Hematopoietic multipotent progenitor cell treated with erythropoietin and hydrocortisone succinate and interleukin-3 and kit ligand, for 4 days (in vitro differentiated cells): ENCODE data around the gene WNT3A.
"Not testable (repeated sequence)": the region's sequence is repeated elsewhere in the genome, so short reads cannot be mapped to it uniquely, and the experiment has no call there.

Source experiments
- DNase-seq: peaks from one replicate; pipeline ENCODE4 v3.0.0-alpha.2; 2015

The WNT3A gene

DNA sequence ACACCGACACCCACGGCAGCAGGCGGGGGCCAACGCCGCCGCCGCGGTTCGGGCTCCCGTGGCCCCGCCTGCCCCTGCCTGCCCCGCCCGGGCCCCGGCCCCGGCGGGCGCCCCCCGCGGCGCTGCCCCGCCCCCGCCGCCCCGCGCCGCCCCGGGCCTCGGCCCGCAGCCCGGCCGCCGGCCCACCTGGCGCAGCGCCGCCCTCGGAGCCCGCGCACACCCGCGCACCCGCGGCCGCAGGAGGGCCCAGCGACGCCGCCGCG, at the start of gene WNT3A:
Gene WNT3A, plus strand, starts transcription at position 213 of the 263 bp plus-strand sequence. CDS start 131 bp downstream, outside the sequence.
- DNase-seq = no peak

DNA sequence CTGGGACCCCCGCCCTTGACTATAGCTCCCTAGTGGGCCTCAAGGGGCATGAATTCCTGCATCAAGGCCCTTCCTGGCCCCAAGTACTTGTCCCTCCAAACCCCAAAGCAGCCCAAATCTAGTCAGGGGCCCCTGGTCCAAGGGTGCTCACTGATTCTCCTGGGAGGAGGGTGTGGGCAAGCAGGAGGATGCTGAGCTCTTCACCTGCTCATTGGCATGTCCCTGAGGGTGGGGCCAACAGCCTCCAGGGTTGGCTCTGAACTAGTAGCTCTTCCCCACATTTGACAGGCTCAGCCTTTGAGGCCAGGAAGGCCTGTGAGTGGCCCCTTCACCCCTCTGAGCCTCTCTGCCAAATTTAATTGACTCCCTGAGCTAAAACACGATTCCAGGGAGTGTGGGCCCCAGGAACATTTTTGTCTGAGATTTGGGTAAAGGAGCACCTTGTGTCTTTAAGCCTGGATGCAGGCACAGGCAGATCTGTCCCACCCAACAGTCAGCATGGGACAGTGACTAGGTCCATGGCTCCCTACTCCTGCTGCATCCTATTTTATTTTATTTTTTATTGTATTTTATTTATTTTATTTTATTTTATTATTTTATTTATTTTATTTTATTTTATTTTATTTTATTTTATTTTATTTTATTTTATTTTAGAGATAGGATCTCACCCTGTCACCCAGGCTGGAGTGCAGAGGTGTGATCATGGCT, 48.0 kb upstream of the WNT3A start:
- DNase-seq = no peak

GRCh38 chr1:227959325-227959860, 47.4 kb upstream of the WNT3A start:
- DNase-seq = no peak

DNA sequence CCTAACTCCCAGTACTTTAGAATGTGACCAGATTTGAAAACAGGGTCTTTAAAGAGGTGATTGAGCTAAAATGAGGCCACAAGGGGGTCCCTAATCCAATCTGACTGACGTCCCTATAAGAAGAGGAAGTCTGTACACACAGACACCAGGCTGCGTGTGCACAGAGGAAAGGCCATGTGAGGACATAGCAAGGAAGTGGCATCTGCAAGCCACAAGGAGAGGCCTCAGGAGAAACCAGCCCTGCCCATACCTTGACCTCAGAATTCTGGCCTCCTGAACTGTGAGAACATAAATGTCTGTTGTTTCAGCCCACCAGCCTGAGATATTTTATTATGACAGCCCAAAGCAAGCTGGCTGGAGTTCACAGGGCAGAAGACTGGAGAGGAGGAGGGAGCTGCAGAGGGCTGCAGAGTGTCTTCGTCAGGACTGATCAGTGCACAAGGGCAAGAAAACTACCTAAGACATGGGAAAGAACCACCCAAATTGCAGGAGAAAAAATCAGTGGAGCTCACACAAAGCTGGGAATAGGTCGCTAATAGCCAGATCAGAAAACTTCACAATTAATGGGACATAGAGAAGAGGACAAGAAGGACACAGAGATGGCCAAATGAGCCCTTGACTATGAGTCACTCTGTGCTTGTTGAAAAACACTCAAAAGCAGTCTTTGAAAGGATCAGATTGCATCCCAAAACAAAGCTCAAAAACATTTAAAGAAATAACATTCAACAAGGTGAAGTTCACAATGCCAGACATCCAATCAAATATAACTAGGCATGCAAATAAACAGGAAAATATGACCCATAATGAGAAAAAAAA, 44.9 kb upstream of the WNT3A start:
- peak; percentile 79 for DNase-seq

DNA sequence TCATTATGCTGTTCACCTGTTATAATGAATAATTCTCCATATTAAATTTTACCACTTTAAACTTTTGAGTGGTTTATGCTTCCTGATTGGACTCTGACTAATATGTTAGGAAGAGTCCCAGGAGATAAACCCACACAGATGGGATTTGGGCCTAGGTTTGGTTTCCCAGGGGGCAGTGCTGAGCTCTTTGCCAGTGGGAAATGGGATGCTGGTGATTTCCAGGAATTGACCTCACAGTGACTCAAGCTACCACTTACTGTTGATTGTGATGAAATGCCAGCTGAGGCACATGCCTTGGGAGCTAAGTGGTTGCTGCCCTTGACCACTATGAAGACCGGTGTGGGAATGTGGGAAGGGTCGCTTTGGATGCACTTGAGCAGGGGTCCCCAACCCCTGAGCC, 40.1 kb upstream of the WNT3A start:
- DNase-seq = not testable (repeated sequence)

DNA sequence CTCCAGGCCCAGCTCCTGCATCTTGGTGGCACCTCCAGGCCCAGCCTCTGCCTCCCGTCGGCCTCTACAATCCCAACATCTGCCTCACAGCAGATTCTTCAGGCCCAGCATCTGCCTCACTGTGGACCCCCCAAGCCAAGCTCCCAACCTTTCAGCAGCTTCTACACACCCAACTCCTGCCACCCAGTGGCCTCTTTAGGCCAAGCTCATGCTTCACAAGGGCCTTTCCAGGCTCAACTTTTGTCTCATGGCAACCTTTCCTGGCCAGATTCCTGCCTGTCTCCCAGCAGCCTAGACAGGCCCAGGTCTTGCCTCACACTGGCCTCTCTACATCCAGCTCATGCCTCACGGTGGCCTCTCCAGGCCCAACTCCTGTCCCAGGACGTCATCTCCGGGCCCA, 39.0 kb upstream of the WNT3A start:
- DNase-seq = not testable (repeated sequence)

DNA sequence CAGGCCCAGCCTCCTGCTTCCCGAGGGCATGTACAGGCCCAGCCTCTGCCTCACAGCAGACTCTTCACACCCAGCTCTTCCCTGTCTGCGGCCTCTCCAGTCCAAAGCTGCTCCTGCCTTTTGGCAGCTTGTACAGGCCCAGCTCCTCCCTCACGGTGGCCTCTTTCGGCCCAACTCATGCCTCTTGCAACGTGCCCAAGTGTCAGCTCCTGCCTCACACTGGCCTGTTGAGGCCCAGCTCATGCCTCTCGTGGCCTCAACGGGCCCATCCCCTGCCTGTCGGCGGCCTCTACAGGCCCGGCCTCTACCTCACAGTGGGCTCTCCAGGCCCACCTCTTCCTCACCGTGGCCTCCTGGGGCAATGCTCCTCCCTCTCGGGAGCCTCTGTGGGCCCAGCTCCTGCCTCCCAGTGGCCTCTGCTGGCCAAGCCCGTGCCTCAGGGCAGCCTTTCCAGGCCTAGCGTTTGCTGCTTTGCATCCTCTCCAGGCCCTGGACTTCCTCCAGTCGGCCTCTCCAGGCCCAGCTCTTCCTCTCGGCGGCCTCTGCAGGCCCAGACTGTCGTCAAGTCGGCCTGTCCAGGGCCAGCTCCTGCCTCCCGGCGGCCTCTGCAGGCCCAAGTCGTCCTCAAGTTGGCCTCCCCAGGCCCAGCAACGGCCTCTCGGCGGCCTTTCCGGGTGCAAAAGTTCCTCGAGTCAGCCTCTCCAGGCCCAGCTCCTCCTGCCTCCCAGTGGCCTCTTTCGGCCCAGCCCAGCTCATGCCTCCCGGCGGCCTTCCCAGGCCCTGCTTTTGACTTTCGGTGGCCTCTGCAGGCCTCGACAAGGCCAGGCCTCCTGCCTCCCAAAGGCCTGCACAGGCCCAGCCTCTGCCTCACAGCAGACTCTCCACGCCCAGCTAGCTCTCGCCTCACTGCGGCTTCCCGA, 36.5 kb upstream of the WNT3A start:
- not testable (repeated sequence) for DNase-seq

DNA sequence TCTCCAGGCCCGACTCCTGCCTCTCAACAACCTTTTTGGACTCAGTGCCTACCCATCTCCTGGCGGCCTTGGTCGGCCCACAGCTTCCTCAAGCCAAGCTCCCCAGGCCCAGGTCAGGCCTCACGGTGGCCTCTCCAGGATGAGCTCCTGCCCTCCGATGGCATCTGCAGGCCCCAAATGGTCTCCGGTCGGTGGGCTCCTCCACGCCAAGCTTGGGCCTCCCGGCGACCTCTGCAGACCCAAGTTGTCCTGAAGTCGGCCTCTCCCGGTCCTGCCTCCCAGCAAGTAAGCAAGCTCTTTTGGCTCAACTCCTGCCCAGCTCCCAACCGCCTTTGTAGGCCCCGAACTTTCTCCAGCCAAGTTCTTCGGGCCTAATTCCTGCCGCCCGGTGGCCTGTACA, 35.6 kb upstream of the WNT3A start:
- DNase-seq = not testable (repeated sequence)

GRCh38 chr1:227971643-227972282, 35.0 kb upstream of the WNT3A start:
- DNase-seq = not testable (repeated sequence)

- DNase-seq = not testable (repeated sequence)
Measured at GRCh38 chr1:227972283-227972679, 34.5 kb upstream of the WNT3A start.

GRCh38 chr1:227972843-227973374, 33.9 kb upstream of the WNT3A start:
- DNase-seq = peak; percentile 40

GRCh38 chr1:227973724-227974288, 33.0 kb upstream of the WNT3A start:
- not testable (repeated sequence) for DNase-seq

DNA sequence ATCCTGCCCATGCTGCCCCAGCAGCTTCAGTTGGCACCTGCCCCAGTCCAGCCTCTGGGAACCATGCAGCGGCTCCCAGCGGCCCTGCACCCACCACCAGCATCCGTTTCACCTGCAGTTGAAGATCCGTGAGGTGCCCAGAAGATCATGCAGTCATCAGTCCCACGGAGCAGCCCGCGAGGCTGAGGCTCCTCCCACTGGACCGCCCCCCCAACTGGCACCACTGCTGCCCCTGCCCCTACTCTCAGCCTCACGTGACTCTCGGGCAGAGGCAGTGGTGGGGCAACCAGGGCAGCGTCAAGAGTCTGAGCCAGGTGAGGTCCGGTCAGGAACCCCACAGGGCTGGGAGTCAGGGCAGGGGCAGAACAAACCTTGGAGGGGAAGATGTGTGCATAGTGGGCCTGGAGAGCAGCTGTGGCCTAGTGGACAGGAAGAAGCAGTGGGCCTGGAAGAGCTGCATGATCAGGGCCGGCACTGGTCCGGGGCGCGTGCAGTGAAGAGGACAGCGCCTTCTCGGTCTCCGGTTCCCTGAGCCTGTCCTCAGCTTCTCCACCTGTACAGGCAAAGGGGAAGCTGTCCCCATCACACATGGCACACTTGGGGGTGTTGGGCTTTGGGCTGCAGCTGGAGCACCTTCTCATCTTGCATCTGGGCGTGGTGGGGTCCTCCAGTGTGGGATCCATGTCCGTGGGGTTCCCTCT, 31.1 kb upstream of the WNT3A start:
- DNase-seq = not testable (repeated sequence)

- no peak for DNase-seq
Measured at GRCh38 chr1:227987181-227987580, 19.6 kb upstream of the WNT3A start.

GRCh38 chr1:227994632-227995300, 12.0 kb upstream of the WNT3A start:
- no peak for DNase-seq

GRCh38 chr1:227996187-227996950, 10.4 kb upstream of the WNT3A start:
- no peak for DNase-seq

DNA sequence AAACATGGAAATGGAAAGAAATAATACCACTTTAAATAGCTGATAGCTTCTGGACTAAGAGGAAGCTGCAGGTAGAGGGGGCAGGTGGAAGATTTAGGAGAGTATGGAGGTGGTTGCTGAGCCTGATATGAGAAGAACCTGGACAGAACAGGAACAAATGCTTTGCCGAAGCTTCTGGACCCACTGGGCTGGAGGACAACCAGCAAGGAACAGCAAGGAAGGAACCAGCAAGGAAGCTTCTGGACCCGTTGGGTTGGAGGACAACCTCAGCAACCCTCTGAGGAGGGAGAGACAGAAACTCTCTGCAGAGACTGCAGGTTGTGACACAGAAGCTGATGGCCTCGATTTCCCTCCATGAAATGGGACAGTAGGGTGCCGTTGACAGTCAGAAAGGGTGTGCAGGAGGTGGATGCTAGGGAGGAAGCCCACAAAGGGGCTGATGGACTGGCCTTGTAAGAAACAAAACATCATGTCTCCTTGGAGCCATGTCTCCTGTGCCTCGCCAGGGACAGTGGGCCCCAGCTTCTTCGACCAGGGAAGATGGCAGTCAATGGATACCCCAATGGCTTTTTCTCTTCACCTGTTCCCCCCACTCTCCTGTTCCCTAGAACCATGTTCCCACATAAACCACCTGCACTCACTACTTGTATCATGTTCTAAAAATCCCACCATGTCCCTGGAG, 8.3 kb upstream of the WNT3A start:
- DNase-seq = no peak

- peak; percentile 94 for DNase-seq
Measured at GRCh38 chr1:227999056-227999930, 7.5 kb upstream of the WNT3A start.
